Smooth muscle cell (in vitro differentiated cells): ENCODE data around the gene GGCT. TPM values are rescaled to one million over a fixed set of nuclear protein-coding genes. Genes with fewer than 3 reads are reported as not detected.
"Not testable (repeated sequence)": the region's sequence is repeated elsewhere in the genome, so short reads cannot be mapped to it uniquely, and the experiment has no call there.

Source experiments
- DNase-seq: peaks from one replicate; lab custom pipeline; 2025; ENCODE audit not compliant: unreplicated experiment; lab: John Stamatoyannopoulos, UW
- H2AFZ ChIP-seq: fragments of 200-600 bp; sonication (generic); 2 replicates; pipeline ENCODE4 v1.6.0; 2016; ENCODE audit warnings: antibody characterized with exemption, low read depth, mild to moderate bottlenecking
- H3F3A ChIP-seq: fragments of 200-600 bp; sonication (generic); 2 replicates; pipeline ENCODE4 v1.6.0; 2017; ENCODE audit warnings: antibody characterized with exemption, low read depth
- H3K27ac ChIP-seq: fragments of 200-600 bp; sonication (generic); 2 replicates; pipeline ENCODE4 v1.5.1; 2016; ENCODE audit warnings: low read depth, mild to moderate bottlenecking
- H3K27me3 ChIP-seq: fragments of 200-600 bp; sonication (generic); 2 replicates; pipeline ENCODE4 v1.6.1; 2016; ENCODE audit warnings: low read depth, mild to moderate bottlenecking
- H3K36me3 ChIP-seq: fragments of 200-600 bp; sonication (generic); 2 replicates; pipeline ENCODE4 v1.5.1; 2016; ENCODE audit warnings: low read depth
- H3K4me1 ChIP-seq: fragments of 200-600 bp; sonication (generic); 2 replicates; pipeline ENCODE4 v1.5.1; 2016; ENCODE audit warnings: low read depth
- H3K4me2 ChIP-seq: fragments of 200-600 bp; sonication (generic); 2 replicates; pipeline ENCODE4 v1.6.0; 2016; ENCODE audit warnings: mild to moderate bottlenecking
- H3K4me3 ChIP-seq: fragments of 200-600 bp; sonication (generic); 2 replicates; pipeline ENCODE4 v1.5.1; 2016; ENCODE audit warnings: mild to moderate bottlenecking
- H3K79me2 ChIP-seq: fragments of 200-600 bp; sonication (generic); 2 replicates; pipeline ENCODE4 v1.6.0; 2016; ENCODE audit warnings: low read depth, mild to moderate bottlenecking
- H3K9ac ChIP-seq: fragments of 200-600 bp; sonication (generic); 2 replicates; pipeline ENCODE4 v1.6.0; 2016; ENCODE audit warnings: low read depth
- H3K9me3 ChIP-seq: fragments of 200-600 bp; sonication (generic); replicated peaks from 2 replicates; pipeline ENCODE4 v1.5.1; 2016; ENCODE audit warnings: low read depth
- H4K20me1 ChIP-seq: fragments of 200-600 bp; sonication (generic); 2 replicates; pipeline ENCODE4 v1.6.0; 2016; ENCODE audit warnings: low read depth
- CTCF ChIP-seq: fragments of 200-600 bp; sonication (generic); IDR thresholded peaks from 2 replicates; pipeline ENCODE4 v1.5.1; 2017; ENCODE audit warnings: borderline replicate concordance, mild to moderate bottlenecking, antibody characterized with exemption; ENCODE audit not compliant: insufficient read depth, poor library complexity, severe bottlenecking
- WGBS: methylation state at CpG from one replicate; pipeline ENCODE4 v1.1.7; 2016; ENCODE audit warnings: low lambda C conversion rate; 5-methylcytosine and 5-hydroxymethylcytosine counted together
- polyA plus RNA-seq: library from polyadenylated mRNA; unstranded; fragments of >200 nt; fragmentation: Nextera tagmentation; extraction: Ambion mirVana; gene quantifications from 2 replicates; pipeline ENCODE4 v1.2.1, GENCODE V29; 2016
- total RNA-seq: library from RNA; depleted of rRNA; stranded (reverse); fragments of >200 nt; gene quantifications from 2 replicates; pipeline ENCODE4 v1.2.3, GENCODE V29; 2014

Gene GGCT
- total and polyA plus RNA-seq, 2 experiments from 2014 or later, result 36.9 to 53.1 TPM

- peaks cover 19% of the 10 kb centered on the region for H3K4me1 ChIP-seq
- 75% methylated on average over 5 of the region's 5 CpGs for WGBS
- H3K4me3 ChIP-seq, result no peak overlapping the region
- DNase-seq, result no peak
- H3K4me2 ChIP-seq, result no peak overlapping the region
- no peak for TF ChIP-seq CTCF
- H2AFZ ChIP-seq, result no peak overlapping the region
- H3K9ac ChIP-seq, result no peak overlapping the region
- H3K27ac ChIP-seq, result no peak overlapping the region
- no peaks in the 10 kb centered on the region for H3K79me2 ChIP-seq
- H4K20me1 ChIP-seq, result no peaks in the 10 kb centered on the region
- no peaks in the 10 kb centered on the region for H3K36me3 ChIP-seq
- no peaks in the 10 kb centered on the region for H3F3A ChIP-seq
- no peaks in the 10 kb centered on the region for H3K9me3 ChIP-seq
- no peaks in the 10 kb centered on the region for H3K27me3 ChIP-seq
Measured at GRCh38 chr7:30545791-30546555, 41.3 kb upstream of the GGCT start.

- DNase-seq, result no peak
Measured at GRCh38 chr7:30543813-30544525, 39.3 kb upstream of the GGCT start.

GRCh38 chr7:30543115-30543514, 38.5 kb upstream of the GGCT start:
- H3K9me3 ChIP-seq, H3K9ac ChIP-seq, H3K4me1 ChIP-seq, H3K27ac ChIP-seq, H2AFZ ChIP-seq, H3K4me2 ChIP-seq, H3F3A ChIP-seq, H3K36me3 ChIP-seq, H3K79me2 ChIP-seq, H3K4me3 ChIP-seq, DNase-seq, H4K20me1 ChIP-seq, H3K27me3 ChIP-seq: not testable (repeated sequence)
- WGBS, result 97% methylated on average over 4 of the region's 4 CpGs

More at GRCh38 chr7:30543813-30544525, 39.3 kb upstream of the GGCT start:
- H3K4me1 ChIP-seq, result peaks cover 1% of the 10 kb centered on the region
- H3K4me3 ChIP-seq, result no peak overlapping the region
- 54% methylated on average over 6 of the region's 6 CpGs for WGBS
- no peaks in the 10 kb centered on the region for H3K9me3 ChIP-seq
- no peak for TF ChIP-seq CTCF
- no peak overlapping the region for H3K9ac ChIP-seq
- H3K36me3 ChIP-seq, result no peaks in the 10 kb centered on the region
- H3K27me3 ChIP-seq, result no peaks in the 10 kb centered on the region
- H3K27ac ChIP-seq, result no peak overlapping the region
- no peaks in the 10 kb centered on the region for H3K79me2 ChIP-seq
- no peaks in the 10 kb centered on the region for H4K20me1 ChIP-seq
- no peaks in the 10 kb centered on the region for H3F3A ChIP-seq
- no peak overlapping the region for H2AFZ ChIP-seq
- H3K4me2 ChIP-seq, result no peak overlapping the region

GRCh38 chr7:30533886-30534285, 29.3 kb upstream of the GGCT start:
- WGBS, result 98% methylated on average over 5 of the region's 5 CpGs
- no peaks in the 10 kb centered on the region for H3K4me1 ChIP-seq
- H3K36me3 ChIP-seq, result no peaks in the 10 kb centered on the region
- no peak overlapping the region for H2AFZ ChIP-seq
- H3K4me2 ChIP-seq, result no peak overlapping the region
- TF ChIP-seq CTCF, result no peak
- no peaks in the 10 kb centered on the region for H3K27me3 ChIP-seq
- H3K27ac ChIP-seq, result no peak overlapping the region
- no peaks in the 10 kb centered on the region for H3K79me2 ChIP-seq
- no peak for DNase-seq
- no peaks in the 10 kb centered on the region for H3F3A ChIP-seq
- no peaks in the 10 kb centered on the region for H3K9me3 ChIP-seq
- no peaks in the 10 kb centered on the region for H4K20me1 ChIP-seq
- H3K4me3 ChIP-seq, result no peak overlapping the region
- H3K9ac ChIP-seq, result no peak overlapping the region
